Subcutaneous adipose tissue (tissue), 4 donors: ENCODE data around the gene PRMT7. TPM values are rescaled to one million over a fixed set of nuclear protein-coding genes. Genes with fewer than 3 reads are reported as not detected.

ENCODE experiments used
- total RNA-seq, 4 donors: library from RNA; depleted of rRNA; stranded (reverse); fragments of >200 nt; gene quantifications; one replicate each; pipeline ENCODE4 v1.1.0, GENCODE V29; 2016
- TF ChIP-seq, protein P1 (sequence below): fragments of 450-650 bp; IDR thresholded peaks from one replicate; pipeline ENCODE4 v1.5.1; 2016; ENCODE audit warnings: low read depth, mild to moderate bottlenecking, control low read depth, antibody characterized with exemption, moderate library complexity

Gene PRMT7
- total RNA-seq, 4 donors from 2014 or later = 32.6 to 70.8 (median 55.8) TPM

DNA sequence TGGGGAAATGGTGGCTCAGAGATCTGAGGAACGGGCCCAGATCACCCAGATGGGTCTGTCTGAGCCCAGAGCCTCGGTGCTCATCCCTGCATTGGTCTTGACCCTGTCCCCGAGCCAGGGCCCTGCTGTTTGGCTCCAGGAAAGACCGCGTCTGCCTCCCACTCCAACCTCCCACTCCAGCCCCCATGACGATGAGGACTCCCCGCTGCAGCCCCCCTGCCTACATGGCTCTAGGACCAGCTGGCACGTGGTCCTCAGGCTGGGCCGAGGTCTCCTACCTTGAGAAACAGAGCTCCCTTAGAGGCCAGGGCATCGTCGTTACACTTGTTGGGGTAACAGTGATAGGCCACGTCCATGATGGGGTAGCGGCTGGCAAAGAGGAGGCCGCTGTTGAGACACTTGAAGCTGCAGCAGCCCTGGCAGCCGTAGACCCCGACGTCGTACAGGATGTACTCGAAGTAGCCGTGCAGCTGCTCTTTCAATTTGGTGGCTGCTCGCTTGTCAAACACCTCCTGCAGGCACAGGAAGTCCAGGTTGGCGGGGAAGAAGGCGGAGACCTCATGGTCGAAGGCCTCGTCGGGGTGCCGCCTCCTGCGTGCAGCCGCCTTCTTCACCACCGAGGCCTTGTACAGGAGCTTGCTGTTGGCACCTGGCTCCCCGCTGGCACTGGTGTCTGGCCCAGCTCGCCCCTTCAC lies 59.9 kb downstream of the PRMT7 start:
- TF ChIP-seq, protein P1, sequence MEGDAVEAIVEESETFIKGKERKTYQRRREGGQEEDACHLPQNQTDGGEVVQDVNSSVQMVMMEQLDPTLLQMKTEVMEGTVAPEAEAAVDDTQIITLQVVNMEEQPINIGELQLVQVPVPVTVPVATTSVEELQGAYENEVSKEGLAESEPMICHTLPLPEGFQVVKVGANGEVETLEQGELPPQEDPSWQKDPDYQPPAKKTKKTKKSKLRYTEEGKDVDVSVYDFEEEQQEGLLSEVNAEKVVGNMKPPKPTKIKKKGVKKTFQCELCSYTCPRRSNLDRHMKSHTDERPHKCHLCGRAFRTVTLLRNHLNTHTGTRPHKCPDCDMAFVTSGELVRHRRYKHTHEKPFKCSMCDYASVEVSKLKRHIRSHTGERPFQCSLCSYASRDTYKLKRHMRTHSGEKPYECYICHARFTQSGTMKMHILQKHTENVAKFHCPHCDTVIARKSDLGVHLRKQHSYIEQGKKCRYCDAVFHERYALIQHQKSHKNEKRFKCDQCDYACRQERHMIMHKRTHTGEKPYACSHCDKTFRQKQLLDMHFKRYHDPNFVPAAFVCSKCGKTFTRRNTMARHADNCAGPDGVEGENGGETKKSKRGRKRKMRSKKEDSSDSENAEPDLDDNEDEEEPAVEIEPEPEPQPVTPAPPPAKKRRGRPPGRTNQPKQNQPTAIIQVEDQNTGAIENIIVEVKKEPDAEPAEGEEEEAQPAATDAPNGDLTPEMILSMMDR = no peak

DNA sequence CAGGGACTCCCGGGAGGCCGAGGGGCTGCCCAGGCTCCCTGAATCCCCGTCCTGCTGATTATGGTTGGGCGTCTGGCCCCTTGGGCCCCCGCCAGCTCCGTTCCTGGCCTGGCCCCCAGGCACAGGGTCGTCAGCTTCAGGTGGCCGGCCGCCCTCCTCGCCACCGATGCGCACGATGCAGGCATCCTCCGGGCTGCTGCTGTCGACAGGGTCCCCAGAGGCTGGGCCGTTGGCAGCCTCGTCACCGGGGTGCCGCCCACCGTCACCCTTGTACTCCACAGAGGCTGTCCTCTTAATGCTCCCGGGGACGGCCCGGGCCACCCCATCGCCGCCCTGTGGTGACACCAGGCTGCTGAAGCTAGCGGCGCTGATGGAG lies 60.4 kb downstream of the PRMT7 start:
- TF ChIP-seq, protein P1 = no peak

DNA sequence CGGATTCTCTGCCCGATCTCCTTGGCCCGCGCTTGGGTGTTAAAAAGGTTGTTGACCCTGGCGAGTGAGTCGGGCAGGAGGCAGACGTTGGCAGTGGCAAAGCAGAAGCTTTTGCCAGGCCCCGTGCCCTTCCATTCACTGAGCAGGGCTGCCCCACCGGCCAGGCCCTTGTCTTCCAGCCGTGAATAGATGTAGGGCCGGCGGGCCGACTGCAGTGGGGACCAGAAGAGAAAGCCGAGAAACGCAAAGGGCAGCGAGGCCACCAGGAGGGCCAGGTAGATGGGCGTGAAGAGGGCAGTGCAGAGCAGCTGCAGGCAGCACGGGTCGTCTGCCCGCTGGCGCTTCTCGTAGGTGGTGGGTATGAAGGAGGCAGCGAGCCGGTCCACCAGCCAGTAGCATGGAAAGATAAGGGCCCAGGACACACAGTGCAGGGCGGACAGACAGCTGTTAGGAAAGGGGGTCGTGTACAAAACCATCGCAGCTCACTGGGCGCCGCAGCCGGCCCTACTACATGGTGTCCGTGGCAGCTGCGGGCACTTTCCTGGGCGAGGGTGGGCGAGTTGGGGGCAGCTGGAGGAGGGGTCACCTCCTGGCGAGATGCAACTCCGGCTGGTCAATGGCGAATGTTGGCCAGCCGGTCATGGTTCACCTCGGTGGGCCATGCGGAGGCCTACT lies 61.0 kb downstream of the PRMT7 start:
- TF ChIP-seq, protein P1 = no peak

DNA sequence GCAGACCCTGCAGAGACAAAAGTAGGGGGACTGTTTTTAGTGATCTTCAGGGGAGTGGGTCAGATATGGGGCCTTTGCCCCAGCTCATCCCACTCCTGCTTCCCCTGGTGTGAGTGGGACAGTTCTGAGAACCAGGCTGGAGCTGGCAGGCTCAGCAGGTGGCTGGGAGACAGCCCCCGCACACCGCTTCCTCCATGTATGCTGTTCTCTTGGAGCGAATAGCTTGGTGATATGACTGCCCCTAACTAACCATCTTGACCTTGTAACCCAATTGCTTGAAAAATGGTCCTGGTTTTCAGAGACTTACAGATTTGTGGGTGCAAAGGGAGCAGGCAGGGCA lies 61.5 kb downstream of the PRMT7 start:
- TF ChIP-seq, protein P1 = no peak

DNA sequence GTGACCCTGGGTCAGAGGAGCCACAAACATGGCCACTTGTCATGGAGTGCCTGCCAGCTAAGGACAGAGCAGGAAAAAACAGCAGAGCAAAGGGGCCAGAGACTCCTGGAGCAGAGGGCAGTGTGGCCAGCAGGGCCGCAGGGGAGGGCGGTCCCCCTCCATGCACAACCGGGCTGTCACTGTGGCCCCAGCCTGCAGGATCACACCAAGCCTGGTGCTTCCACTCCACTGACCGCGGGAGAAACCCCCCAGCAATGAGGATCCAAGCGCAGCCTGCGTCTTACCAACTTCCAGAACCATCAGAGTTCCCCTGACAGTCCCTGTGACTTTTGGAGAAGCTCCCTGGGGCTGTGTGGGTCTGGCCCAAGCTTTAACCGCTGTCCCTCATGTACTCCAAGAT lies 62.0 kb downstream of the PRMT7 start:
- TF ChIP-seq, protein P1 = no peak

DNA sequence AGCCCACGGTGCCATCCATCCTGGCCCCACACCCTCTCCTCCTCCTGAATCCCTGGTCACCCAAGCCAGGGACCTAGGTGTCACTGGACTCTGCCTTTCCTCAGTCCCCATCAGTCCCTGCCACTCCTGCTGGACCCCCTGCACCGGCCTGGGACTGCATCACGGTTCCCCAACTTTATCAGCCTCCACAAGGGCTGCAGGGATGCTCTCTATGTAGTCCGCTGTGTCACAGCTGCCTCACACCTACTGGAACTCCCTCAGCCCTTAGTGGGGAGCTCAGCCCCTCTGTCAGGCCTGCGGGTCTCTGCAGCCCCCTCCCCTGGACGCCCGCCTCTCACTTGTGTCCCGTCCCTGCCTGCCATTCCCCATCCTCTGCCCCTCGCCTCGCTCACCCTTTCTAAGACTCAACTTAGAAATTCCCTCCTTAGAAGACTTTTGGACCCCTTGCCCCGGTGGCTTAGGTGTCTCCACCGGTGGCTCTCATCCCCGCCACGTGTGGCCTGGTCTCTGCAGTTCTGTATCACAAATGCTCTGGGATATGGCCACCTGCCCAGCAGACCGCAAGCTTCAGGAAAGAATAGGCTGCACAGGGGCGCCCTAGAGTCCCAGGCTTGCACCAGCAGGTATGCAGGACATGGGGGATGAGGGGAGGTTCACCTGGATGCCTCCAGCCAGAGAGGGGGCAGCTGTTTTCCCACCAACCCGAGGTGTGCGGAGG lies 62.9 kb downstream of the PRMT7 start:
- TF ChIP-seq, protein P1 = no peak

DNA sequence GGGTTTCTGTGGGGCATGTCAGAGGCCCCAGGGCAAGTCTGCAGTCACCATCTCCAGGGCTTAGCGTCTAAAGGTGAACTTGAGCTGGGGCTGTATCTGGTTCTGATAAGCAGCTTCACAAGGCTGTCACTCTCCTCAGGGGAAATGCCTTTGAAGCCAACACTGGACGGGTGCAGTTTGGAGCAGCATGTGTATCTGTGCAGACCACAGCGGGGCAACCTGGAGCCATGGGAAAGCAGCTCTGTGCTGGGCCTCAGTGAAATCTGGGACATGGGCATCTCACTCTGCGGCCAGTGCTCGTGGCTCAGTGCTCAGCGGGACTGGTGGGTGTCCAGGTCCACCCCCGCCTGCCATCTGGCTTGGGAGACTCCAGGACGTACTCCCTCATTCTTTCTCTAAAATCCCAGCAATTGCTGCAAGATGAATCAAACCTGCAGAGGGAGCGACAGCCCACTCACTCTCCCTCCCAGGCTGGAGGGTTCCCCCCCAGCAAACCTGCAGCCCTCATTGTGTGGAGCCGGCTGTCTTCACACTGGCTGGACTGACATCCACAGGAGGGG lies 63.5 kb downstream of the PRMT7 start:
- TF ChIP-seq, protein P1 = no peak
